NCI-H748 treated with DMSO at 0.1 percent for 48 hours (cell line): ENCODE results near the gene MAGI2.
A peak's percentile ranks its signal among the peaks of the same experiment; 100 is the strongest.

Source experiments
- DNase-seq: peaks from one replicate; lab custom pipeline; 2025; lab: John Stamatoyannopoulos, UW

Gene MAGI2

GRCh38 chr7:79258826-79259225 lies 194.6 kb downstream of the MAGI2 start:
- DNase-seq, result no peak

- no peak for DNase-seq
Measured at GRCh38 chr7:79257959-79258358, 195.5 kb downstream of the MAGI2 start.

GRCh38 chr7:79245623-79246249 lies 207.7 kb downstream of the MAGI2 start:
- DNase-seq, result no peak

GRCh38 chr7:79244482-79244881 lies 209.0 kb downstream of the MAGI2 start:
- no peak for DNase-seq

GRCh38 chr7:79241288-79242060 lies 212.0 kb downstream of the MAGI2 start:
- DNase-seq, result no peak

GRCh38 chr7:79240413-79240812 lies 213.1 kb downstream of the MAGI2 start:
- DNase-seq, result no peak

- no peak for DNase-seq
Measured at GRCh38 chr7:79236352-79237028, 217.0 kb downstream of the MAGI2 start.

- peak; percentile 88 for DNase-seq
Measured at GRCh38 chr7:79227044-79227443, 226.4 kb downstream of the MAGI2 start.

- no peak for DNase-seq
Measured at GRCh38 chr7:79221211-79221610, 232.3 kb downstream of the MAGI2 start.

GRCh38 chr7:79217976-79218626 lies 235.4 kb downstream of the MAGI2 start:
- DNase-seq, result no peak

GRCh38 chr7:79217468-79217867 lies 236.0 kb downstream of the MAGI2 start:
- no peak for DNase-seq

GRCh38 chr7:79216236-79216635 lies 237.2 kb downstream of the MAGI2 start:
- DNase-seq, result no peak

GRCh38 chr7:79212334-79212733 lies 241.1 kb downstream of the MAGI2 start:
- DNase-seq, result no peak

GRCh38 chr7:79211724-79212123 lies 241.7 kb downstream of the MAGI2 start:
- no peak for DNase-seq

- DNase-seq, result no peak
Measured at GRCh38 chr7:79199961-79200360, 253.5 kb downstream of the MAGI2 start.

GRCh38 chr7:79199266-79199665 lies 254.2 kb downstream of the MAGI2 start:
- no peak for DNase-seq

- no peak for DNase-seq
Measured at GRCh38 chr7:79185605-79186004, 267.9 kb downstream of the MAGI2 start.

- no peak for DNase-seq
Measured at GRCh38 chr7:79182283-79182682, 271.2 kb downstream of the MAGI2 start.

GRCh38 chr7:79180533-79180932 lies 272.9 kb downstream of the MAGI2 start:
- DNase-seq, result no peak

- DNase-seq, result peak; percentile 51
Measured at GRCh38 chr7:79176859-79177477, 276.5 kb downstream of the MAGI2 start.

GRCh38 chr7:79175374-79175773 lies 278.1 kb downstream of the MAGI2 start:
- no peak for DNase-seq

- no peak for DNase-seq
Measured at GRCh38 chr7:79165225-79165624, 288.2 kb downstream of the MAGI2 start.
